K562 (cell line): ENCODE measurements around the gene MAML3. TPM values are rescaled to one million over a fixed set of nuclear protein-coding genes. Genes with fewer than 3 reads are reported as not detected.

Experiments
- ATAC-seq: fragments of 200-7000 bp; cut with Tn5 transposase; 3 replicates; pipeline ENCODE4 v1.9.1; 2020; ENCODE audit warnings: moderate library complexity
- BruUV-seq: library from RNA; stranded (reverse); fragments of 400-500 nt; replicated peaks from 2 replicates; lab custom pipeline; 2021; lab: Mats Ljungman, UMichigan
- CTCF ChIA-PET: fragments of 300-600 bp; formaldehyde crosslinking; extraction: SDS; loops from one replicate; lab custom pipeline; 2021; ENCODE audit warnings: low intra/inter-chr PET ratio; lab: Yijun Ruan, JAX
- POLR2A ChIA-PET: fragments of 300-600, 350-650 bp; sonication (Branson Sonifier 250); formaldehyde crosslinking; extraction: SDS; loops from one replicate; lab custom pipeline; 2021; ENCODE audit warnings: antibody characterized with exemption, inconsistent platforms; lab: Yijun Ruan, JAX
- DNase-seq, 4 experiments: peaks; one replicate each; pipeline versions ENCODE4 v3.0.0 to v3.0.0-alpha.2; 2011 to 2018; ENCODE audit warnings: low spot score in 3 of 4, mixed read lengths in 3 of 4; ENCODE audit errors: extremely low read depth in 1 of 4
- FAIRE-seq: peaks from 2 replicates; lab custom pipeline; 2011; peaks lifted over from hg19 to GRCh38; lab: Jason Lieb, UNC
- H2AFZ ChIP-seq: 2 replicates; pipeline ENCODE4 v1.6.0; 2011; ENCODE audit warnings: low read depth, low read length, control low read depth, inconsistent platforms
- H3K27ac ChIP-seq: fragments of 200-600 bp; 3 replicates; pipeline ENCODE4 v1.8.0; 2011; ENCODE audit warnings: low read depth, mild to moderate bottlenecking, control low read depth, inconsistent platforms, low read length, moderate library complexity, mixed read lengths; ENCODE audit errors: extremely low read depth
- H3K27me3 ChIP-seq, 2 experiments: fragments of 300-600 bp in 1 of 2; 2 replicates in 1 of 2; 3 replicates in 1 of 2; pipeline versions ENCODE4 v1.6.0 to v1.8.0; 2011; ENCODE audit warnings: inconsistent platforms in 2 of 2, low read length in 2 of 2, mild to moderate bottlenecking in 1 of 2, mixed read lengths in 1 of 2, moderate library complexity in 1 of 2; ENCODE audit not compliant: control insufficient read depth in 2 of 2, insufficient read depth in 2 of 2
- H3K36me3 ChIP-seq: fragments of 300-600 bp; 3 replicates; pipeline ENCODE4 v1.8.0; 2011; ENCODE audit warnings: mild to moderate bottlenecking, low read length, inconsistent platforms; ENCODE audit not compliant: control insufficient read depth, insufficient read depth
- H3K4me1 ChIP-seq, 2 experiments: fragments of 200-600 bp in 1 of 2; replicated peaks in 1 of 2; 2 replicates in 1 of 2; 3 replicates in 1 of 2; pipeline versions ENCODE4 v1.5.1 to v1.8.0; 2011; ENCODE audit warnings: inconsistent platforms in 2 of 2, low read length in 2 of 2, mild to moderate bottlenecking in 1 of 2, mixed read lengths in 1 of 2, moderate library complexity in 1 of 2; ENCODE audit not compliant: control insufficient read depth in 2 of 2, insufficient read depth in 2 of 2
- H3K4me2 ChIP-seq: 2 replicates; pipeline ENCODE4 v1.6.1; 2011; ENCODE audit warnings: low read length, control low read depth, inconsistent platforms, mixed read lengths; ENCODE audit not compliant: insufficient read depth
- H3K4me3 ChIP-seq: fragments of 200-600 bp; sonication (generic), shearing (Covaris generic); 2 replicates; pipeline ENCODE4 v1.5.1; 2016; ENCODE audit warnings: control low read depth, inconsistent platforms
- H3K79me2 ChIP-seq: fragments of 200-600 bp; 3 replicates; pipeline ENCODE4 v1.8.0; 2011; ENCODE audit warnings: low read length, inconsistent platforms; ENCODE audit not compliant: control insufficient read depth, insufficient read depth
- H3K9ac ChIP-seq, 2 experiments: 2 replicates each; pipeline versions ENCODE4 v1.6.0 to v1.6.1; 2011; ENCODE audit warnings: low read depth in 2 of 2, low read length in 2 of 2, control low read depth in 1 of 2, inconsistent platforms in 1 of 2, mild to moderate bottlenecking in 1 of 2, mixed read lengths in 1 of 2; ENCODE audit not compliant: insufficient read depth in 1 of 2
- H3K9me1 ChIP-seq: one replicate; pipeline ENCODE4 v1.6.0; 2011; ENCODE audit warnings: inconsistent platforms, mild to moderate bottlenecking, low read length, moderate library complexity; ENCODE audit not compliant: control insufficient read depth, insufficient read depth
- H3K9me3 ChIP-seq: replicated peaks from 2 replicates; pipeline ENCODE4 v1.5.1; 2011; ENCODE audit warnings: low read depth, low read length, inconsistent platforms; ENCODE audit not compliant: control insufficient read depth, insufficient read depth
- H4K20me1 ChIP-seq: replicated peaks from 2 replicates; pipeline ENCODE4 v1.6.1; 2011; ENCODE audit warnings: low read length, inconsistent platforms, mixed read lengths; ENCODE audit not compliant: control insufficient read depth, insufficient read depth
- CBX5 ChIP-seq: IDR thresholded peaks from 2 replicates; pipeline ENCODE4 v1.6.1; 2014; ENCODE audit warnings: low read depth, borderline replicate concordance
- DMBX1 ChIP-seq: fragments of 250-450 bp; sonication (Bioruptor Pico); IDR thresholded peaks from 2 replicates; pipeline ENCODE4 v1.8.0; 2022; ENCODE audit warnings: inconsistent platforms, mild to moderate bottlenecking, moderate library complexity, borderline replicate concordance
- FOSL1 ChIP-seq: fragments of 200-800 bp; sonication (Bioruptor generic); conservative IDR thresholded peaks from 2 replicates; pipeline ENCODE4 v1.6.1; 2016; ENCODE audit warnings: missing genetic modification characterization, missing compliant biosample characterization
- HDAC6 ChIP-seq: IDR thresholded peaks from 2 replicates; pipeline ENCODE4 v1.6.1; 2012; ENCODE audit warnings: low read depth, mild to moderate bottlenecking, control low read depth, inconsistent platforms, low read length, moderate library complexity
- JUND ChIP-seq, 2 experiments: IDR thresholded peaks; 2 replicates in 1 of 2; 3 replicates in 1 of 2; pipeline ENCODE4 v1.6.1; 2011; ENCODE audit warnings: borderline replicate concordance in 2 of 2, low read depth in 2 of 2, low read length in 2 of 2, improper control_type of control experiment in 1 of 2, missing biosample characterization in 1 of 2, missing genetic modification characterization in 1 of 2, missing genetic modification reagents in 1 of 2
- NONO ChIP-seq, 2 experiments: fragments of 200-400 bp in 1 of 2; fragments of 450-650 bp in 1 of 2; formaldehyde crosslinking in 1 of 2; IDR thresholded peaks; 2 replicates each; pipeline ENCODE4 v1.6.1; 2017; ENCODE audit warnings: low read depth in 2 of 2, mild to moderate bottlenecking in 2 of 2, moderate library complexity in 2 of 2, low read length in 1 of 2
- PCBP2 ChIP-seq: fragments of 200-400 bp; formaldehyde crosslinking; IDR thresholded peaks from 2 replicates; pipeline ENCODE4 v1.6.1; 2018; ENCODE audit warnings: low read length, low read depth, mild to moderate bottlenecking, moderate library complexity; ENCODE audit not compliant: poor library complexity, severe bottlenecking
- PYGO2 ChIP-seq: fragments of 450-650 bp; IDR thresholded peaks from 2 replicates; pipeline ENCODE4 v1.6.1; 2016; ENCODE audit warnings: mild to moderate bottlenecking, missing genetic modification characterization, moderate library complexity, missing compliant biosample characterization
- RBM22 ChIP-seq: fragments of 200-400 bp; formaldehyde crosslinking; IDR thresholded peaks from 2 replicates; pipeline ENCODE4 v1.6.1; 2018; ENCODE audit warnings: low read length, low read depth; ENCODE audit not compliant: poor library complexity, severe bottlenecking
- SIX5 ChIP-seq, 2 experiments: IDR thresholded peaks; 2 replicates each; pipeline ENCODE4 v1.6.1; 2011; ENCODE audit warnings: low read length in 2 of 2, borderline replicate concordance in 1 of 2, low read depth in 1 of 2, mild to moderate bottlenecking in 1 of 2, moderate library complexity in 1 of 2; ENCODE audit not compliant: insufficient read depth in 1 of 2
- STAG1 ChIP-seq: sonication (generic); formaldehyde crosslinking; IDR thresholded peaks from 2 replicates; pipeline ENCODE4 v1.5.0; 2020; ENCODE audit warnings: missing genetic modification reagents, borderline replicate concordance
- ZNF174 ChIP-seq: fragments of 250-450 bp; sonication (Bioruptor Pico); IDR thresholded peaks from 2 replicates; pipeline ENCODE4 v1.4.0; 2020; ENCODE audit warnings: mild to moderate bottlenecking
- ZNF584 ChIP-seq: fragments of 200-800 bp; sonication (Bioruptor generic); IDR thresholded peaks from 2 replicates; pipeline ENCODE4 v1.6.1; 2016; ENCODE audit warnings: low read depth, mild to moderate bottlenecking, missing genetic modification characterization, missing compliant biosample characterization
- ZNF644 ChIP-seq: fragments of 200-800 bp; sonication (Bioruptor generic); IDR thresholded peaks from 2 replicates; pipeline ENCODE4 v1.6.1; 2016; ENCODE audit warnings: low read depth, missing genetic modification characterization, missing compliant biosample characterization
- WGBS: fragments of 100-300 bp; shearing (Covaris generic); methylation state at CpG from one replicate; pipeline ENCODE4 v1.1.6; 2016; ENCODE audit warnings: low coverage, mixed read lengths; ENCODE audit not compliant: insufficient coverage; ENCODE audit errors: missing lambda C conversion rate; 5-methylcytosine and 5-hydroxymethylcytosine counted together
- in situ Hi-C: fragments of 300-500 bp; cut with MboI; formaldehyde crosslinking; loops from 4 replicates; pipeline ENCODE4 v1.15.0; 2018; ENCODE audit warnings: inconsistent platforms, mixed read lengths
- intact Hi-C: fragments of 100-400 bp; cut with micrococcal nuclease; formaldehyde crosslinking; loops from 2 replicates; pipeline ENCODE4 v1.14.2; 2022
- polyA plus RNA-seq, 8 experiments: library from polyadenylated mRNA; depleted of rRNA in 4 of 8; stranded (reverse) in 5 of 8; unstranded in 3 of 8; fragments of >200 nt; fragmentation: Nextera tagmentation in 2 of 8; fragmentation: Illumina TruSeq in 1 of 8; extraction: Ambion mirVana in 2 of 8; extraction: Trizol in 1 of 8; gene quantifications; 2 replicates each; pipeline versions ENCODE4 v1.2.1 to v1.2.3, GENCODE V29; 2011 to 2014; ENCODE audit warnings: inconsistent platforms in 1 of 8, missing spikeins in 1 of 8
- total RNA-seq, 7 experiments: library from RNA; depleted of rRNA in 6 of 7; stranded (reverse); fragments of >200 nt in 6 of 7; fragmentation: Illumina TruSeq in 2 of 7; extraction: Trizol in 2 of 7; gene quantifications; 2 replicates each; pipeline versions ENCODE4 v1.2.1 to v1.2.3, GENCODE V29; 2011 to 2021; ENCODE audit warnings: low replicate concordance in 1 of 7
- TF ChIP-seq, protein P1 (sequence below): fragments of 250-450 bp; sonication (Bioruptor Pico); IDR thresholded peaks from 2 replicates; pipeline ENCODE4 v1.4.0; 2020
- TF ChIP-seq, protein P2 (sequence below): IDR thresholded peaks from 2 replicates; pipeline ENCODE4 v1.6.1; 2012; ENCODE audit warnings: low read depth, low read length, improper control_type of control experiment, borderline replicate concordance
- TF ChIP-seq, protein P3 (sequence below): sonication (generic); formaldehyde crosslinking; IDR thresholded peaks from 2 replicates; pipeline ENCODE4 v1.8.1; 2023; ENCODE audit warnings: mild to moderate bottlenecking, missing genetic modification reagents, moderate library complexity

MAML3 gene
- total and polyA plus RNA-seq, 9 of the 15 experiments (the other 6 are each of a cell fraction or from before 2014, with no cell fraction given), result 0.01 to 0.55 (median 0.25) TPM

DNA sequence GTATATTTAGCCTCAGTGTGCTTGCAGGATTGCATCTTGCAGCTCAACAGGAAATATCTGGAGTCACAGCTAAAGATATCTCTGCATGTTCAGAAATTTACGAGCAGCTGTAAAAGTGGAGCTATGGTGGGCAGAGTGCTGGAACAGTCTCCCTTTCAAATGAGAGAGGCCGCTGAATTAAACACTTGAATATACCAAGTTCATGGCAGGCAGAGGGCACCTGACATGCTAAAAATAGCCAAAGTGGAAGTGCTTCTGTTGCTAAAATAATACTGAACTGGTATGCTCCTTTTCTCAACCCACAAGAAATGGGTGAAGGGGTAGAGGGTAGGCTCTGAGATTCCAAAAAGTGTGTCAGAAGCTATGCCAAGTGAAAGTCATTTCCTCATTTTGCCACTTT is 390.3 kb downstream of the MAML3 start:
- TF ChIP-seq ZNF584 (CRISPR knock-in tag), result no peak
- TF ChIP-seq, protein P1, sequence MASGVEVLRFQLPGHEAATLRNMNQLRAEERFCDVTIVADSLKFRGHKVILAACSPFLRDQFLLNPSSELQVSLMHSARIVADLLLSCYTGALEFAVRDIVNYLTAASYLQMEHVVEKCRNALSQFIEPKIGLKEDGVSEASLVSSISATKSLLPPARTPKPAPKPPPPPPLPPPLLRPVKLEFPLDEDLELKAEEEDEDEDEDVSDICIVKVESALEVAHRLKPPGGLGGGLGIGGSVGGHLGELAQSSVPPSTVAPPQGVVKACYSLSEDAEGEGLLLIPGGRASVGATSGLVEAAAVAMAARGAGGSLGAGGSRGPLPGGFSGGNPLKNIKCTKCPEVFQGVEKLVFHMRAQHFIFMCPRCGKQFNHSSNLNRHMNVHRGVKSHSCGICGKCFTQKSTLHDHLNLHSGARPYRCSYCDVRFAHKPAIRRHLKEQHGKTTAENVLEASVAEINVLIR, result no peak
- TF ChIP-seq DMBX1 (CRISPR knock-in tag), result no peak
- no peak for TF ChIP-seq RBM22
- TF ChIP-seq HDAC6, result no peak
- no peak for TF ChIP-seq FOSL1 (tag)
- no peak for TF ChIP-seq ZNF174 (CRISPR knock-in tag)
- no peak for TF ChIP-seq PYGO2 (tag)
- no peak for TF ChIP-seq STAG1 (CRISPR knock-in tag)
- no peak for TF ChIP-seq NONO (IDR thresholded peaks at IDR 0.05; ENCODE audit: low read depth in 2 of 2, low read length in 1 of 2)
- TF ChIP-seq SIX5 (IDR thresholded peaks at IDR 0.05; ENCODE audit: borderline replicate concordance in 1 of 2, insufficient read depth in 1 of 2, low read depth in 1 of 2, low read length in 2 of 2), result no peak
- TF ChIP-seq, protein P2, sequence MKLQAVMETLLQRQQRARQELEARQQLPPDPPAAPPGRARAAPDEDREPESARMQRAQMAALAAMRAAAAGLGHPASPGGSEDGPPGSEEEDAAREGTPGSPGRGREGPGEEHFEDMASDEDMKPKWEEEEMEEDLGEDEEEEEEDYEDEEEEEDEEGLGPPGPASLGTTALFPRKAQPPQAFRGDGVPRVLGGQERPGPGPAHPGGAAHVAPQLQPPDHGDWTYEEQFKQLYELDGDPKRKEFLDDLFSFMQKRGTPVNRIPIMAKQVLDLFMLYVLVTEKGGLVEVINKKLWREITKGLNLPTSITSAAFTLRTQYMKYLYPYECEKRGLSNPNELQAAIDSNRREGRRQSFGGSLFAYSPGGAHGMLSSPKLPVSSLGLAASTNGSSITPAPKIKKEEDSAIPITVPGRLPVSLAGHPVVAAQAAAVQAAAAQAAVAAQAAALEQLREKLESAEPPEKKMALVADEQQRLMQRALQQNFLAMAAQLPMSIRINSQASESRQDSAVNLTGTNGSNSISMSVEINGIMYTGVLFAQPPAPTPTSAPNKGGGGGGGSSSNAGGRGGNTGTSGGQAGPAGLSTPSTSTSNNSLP, result no peak
- TF ChIP-seq, protein P3, sequence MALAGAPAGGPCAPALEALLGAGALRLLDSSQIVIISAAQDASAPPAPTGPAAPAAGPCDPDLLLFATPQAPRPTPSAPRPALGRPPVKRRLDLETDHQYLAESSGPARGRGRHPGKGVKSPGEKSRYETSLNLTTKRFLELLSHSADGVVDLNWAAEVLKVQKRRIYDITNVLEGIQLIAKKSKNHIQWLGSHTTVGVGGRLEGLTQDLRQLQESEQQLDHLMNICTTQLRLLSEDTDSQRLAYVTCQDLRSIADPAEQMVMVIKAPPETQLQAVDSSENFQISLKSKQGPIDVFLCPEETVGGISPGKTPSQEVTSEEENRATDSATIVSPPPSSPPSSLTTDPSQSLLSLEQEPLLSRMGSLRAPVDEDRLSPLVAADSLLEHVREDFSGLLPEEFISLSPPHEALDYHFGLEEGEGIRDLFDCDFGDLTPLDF (CRISPR knock-in tag), result no peak
- no peak for TF ChIP-seq ZNF644 (tag)
- TF ChIP-seq CBX5, result no peak
- no peak for TF ChIP-seq PCBP2
- TF ChIP-seq JUND (IDR thresholded peaks at IDR 0.05; ENCODE audit: borderline replicate concordance, low read depth, low read length), result no peak
- no peak for TF ChIP-seq JUND (tag; IDR thresholded peaks at IDR 0.05; ENCODE audit: borderline replicate concordance, low read depth, low read length)
- Histone ChIP-seq H3K9me3 (no peaks in the 10 kb centered on the region), H3K9ac (no peak overlapping the region), H3K4me2 (no peak overlapping the region), H3K4me1 (no peaks in the 10 kb centered on the region), H2AFZ (no peak overlapping the region), H3K27me3 (peaks cover 23 to 28% of the 10 kb centered on the region in 2 experiments), H3K9me1 (no peaks in the 10 kb centered on the region), H4K20me1 (no peaks in the 10 kb centered on the region), H3K27ac (no peak overlapping the region), H3K36me3 (no peaks in the 10 kb centered on the region), H3K4me3 (no peak overlapping the region), H3K79me2 (no peaks in the 10 kb centered on the region)
- ATAC-seq (no peak), FAIRE-seq (no peak), DNase-seq (no peak)
- in situ Hi-C loops (no loop called here), intact Hi-C loops (no loop called here)
- ChIA-PET CTCF (no interaction called here), POLR2A (interaction anchor here (1.4 kb wide), 1 partner anchor 14 kb away, joined by 3 read pairs; no protein-coding TSS in a partner anchor)
- 0% methylated on average over 2 of the region's 2 CpGs for WGBS
- BruUV-seq, result no TSS peak
